H1 (cell line): ENCODE results near the gene AOAH. TPM values are rescaled to one million over a fixed set of nuclear protein-coding genes. Genes with fewer than 3 reads are reported as not detected.

ENCODE experiments used
- BRCA1 ChIP-seq: IDR thresholded peaks from 2 replicates; pipeline ENCODE4 v1.6.1; 2012; ENCODE audit warnings: low read depth, low read length, improper control_type of control experiment
- FOSL1 ChIP-seq: IDR thresholded peaks from 2 replicates; pipeline ENCODE4 v1.6.1; 2011; ENCODE audit warnings: mild to moderate bottlenecking, low read depth, low read length, moderate library complexity; ENCODE audit not compliant: insufficient read depth
- GABPA ChIP-seq: IDR thresholded peaks from 2 replicates; pipeline ENCODE4 v1.6.1; 2011; ENCODE audit warnings: mild to moderate bottlenecking, low read length, moderate library complexity, borderline replicate concordance; ENCODE audit not compliant: insufficient read depth
- HDAC6 ChIP-seq: IDR thresholded peaks from one replicate; pipeline ENCODE4 v1.7.1; 2012; ENCODE audit warnings: low read depth, mild to moderate bottlenecking, inconsistent platforms, low read length, moderate library complexity
- JUND ChIP-seq: IDR thresholded peaks from 2 replicates; pipeline ENCODE4 v1.6.1; 2011; ENCODE audit warnings: mild to moderate bottlenecking, improper control_type of control experiment, low read length
- SIN3A ChIP-seq, 2 experiments: IDR thresholded peaks in 1 of 2; conservative IDR thresholded peaks in 1 of 2; 2 replicates each; pipeline ENCODE4 v1.6.1; 2011 to 2012; ENCODE audit warnings: low read length in 2 of 2, improper control_type of control experiment in 1 of 2, low read depth in 1 of 2, mild to moderate bottlenecking in 1 of 2
- SIRT6 ChIP-seq: IDR thresholded peaks from one replicate; pipeline ENCODE4 v1.7.1; 2012; ENCODE audit warnings: low read length, inconsistent platforms
- polyA plus RNA-seq, 7 experiments: library from polyadenylated mRNA; depleted of rRNA in 3 of 7; stranded (reverse) in 5 of 7; unstranded in 2 of 7; fragments of >200 nt in 5 of 7; fragments of 200-250 nt in 2 of 7; gene quantifications; 1 replicate in 5 of 7; 2 replicates in 1 of 7; 4 replicates in 1 of 7; pipeline versions ENCODE4 v1.2.1 to v1.2.3, GENCODE V29; 2011 to 2013; ENCODE audit warnings: missing spikeins in 2 of 7, mixed read lengths in 2 of 7
- total RNA-seq: library from RNA; stranded (reverse); fragmentation: NEBNext Ultra II Directional; extraction: Animal tissue kit (Norgen Biotek cat#: 25700); gene quantifications from 2 replicates; pipeline ENCODE4 v1.2.1, GENCODE V29; 2021
- TF ChIP-seq, protein P1 (sequence below): fragments of 300-600 bp; sonication (generic); IDR thresholded peaks from 2 replicates; pipeline ENCODE4 v1.7.1; 2012; ENCODE audit warnings: low read length, moderate library complexity, mild to moderate bottlenecking, inconsistent platforms; ENCODE audit not compliant: insufficient replicate concordance
- TF ChIP-seq, protein P2 (sequence below): IDR thresholded peaks from 2 replicates; pipeline ENCODE4 v1.6.1; 2011; ENCODE audit warnings: low read length, improper control_type of control experiment

AOAH gene
- total and polyA plus RNA-seq, 2 of the 8 experiments (the other 6 are each of a cell fraction or from before 2014, with no cell fraction given): 0.08 TPM; not detected in 1

DNA sequence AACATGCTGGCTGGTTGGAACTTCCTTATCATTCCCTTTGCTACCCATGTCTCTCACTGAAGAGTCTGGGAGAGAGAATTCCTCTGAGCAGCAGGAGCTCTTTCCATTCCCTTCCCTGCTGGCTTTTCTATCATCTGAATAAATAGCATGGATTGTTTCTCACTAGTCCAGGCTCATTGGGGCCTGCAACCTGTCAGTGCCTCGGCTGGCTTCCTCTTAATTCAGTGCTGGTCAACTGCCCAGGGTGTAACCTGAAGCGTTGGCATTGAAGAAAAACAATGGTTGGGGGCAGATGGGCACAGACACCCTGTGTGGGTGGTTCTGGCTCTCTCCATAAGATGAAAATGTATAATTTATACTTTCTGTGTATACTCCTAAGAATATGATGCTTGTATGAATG lies 179.0 kb downstream of the AOAH start (continued):
- TF ChIP-seq, protein P1, sequence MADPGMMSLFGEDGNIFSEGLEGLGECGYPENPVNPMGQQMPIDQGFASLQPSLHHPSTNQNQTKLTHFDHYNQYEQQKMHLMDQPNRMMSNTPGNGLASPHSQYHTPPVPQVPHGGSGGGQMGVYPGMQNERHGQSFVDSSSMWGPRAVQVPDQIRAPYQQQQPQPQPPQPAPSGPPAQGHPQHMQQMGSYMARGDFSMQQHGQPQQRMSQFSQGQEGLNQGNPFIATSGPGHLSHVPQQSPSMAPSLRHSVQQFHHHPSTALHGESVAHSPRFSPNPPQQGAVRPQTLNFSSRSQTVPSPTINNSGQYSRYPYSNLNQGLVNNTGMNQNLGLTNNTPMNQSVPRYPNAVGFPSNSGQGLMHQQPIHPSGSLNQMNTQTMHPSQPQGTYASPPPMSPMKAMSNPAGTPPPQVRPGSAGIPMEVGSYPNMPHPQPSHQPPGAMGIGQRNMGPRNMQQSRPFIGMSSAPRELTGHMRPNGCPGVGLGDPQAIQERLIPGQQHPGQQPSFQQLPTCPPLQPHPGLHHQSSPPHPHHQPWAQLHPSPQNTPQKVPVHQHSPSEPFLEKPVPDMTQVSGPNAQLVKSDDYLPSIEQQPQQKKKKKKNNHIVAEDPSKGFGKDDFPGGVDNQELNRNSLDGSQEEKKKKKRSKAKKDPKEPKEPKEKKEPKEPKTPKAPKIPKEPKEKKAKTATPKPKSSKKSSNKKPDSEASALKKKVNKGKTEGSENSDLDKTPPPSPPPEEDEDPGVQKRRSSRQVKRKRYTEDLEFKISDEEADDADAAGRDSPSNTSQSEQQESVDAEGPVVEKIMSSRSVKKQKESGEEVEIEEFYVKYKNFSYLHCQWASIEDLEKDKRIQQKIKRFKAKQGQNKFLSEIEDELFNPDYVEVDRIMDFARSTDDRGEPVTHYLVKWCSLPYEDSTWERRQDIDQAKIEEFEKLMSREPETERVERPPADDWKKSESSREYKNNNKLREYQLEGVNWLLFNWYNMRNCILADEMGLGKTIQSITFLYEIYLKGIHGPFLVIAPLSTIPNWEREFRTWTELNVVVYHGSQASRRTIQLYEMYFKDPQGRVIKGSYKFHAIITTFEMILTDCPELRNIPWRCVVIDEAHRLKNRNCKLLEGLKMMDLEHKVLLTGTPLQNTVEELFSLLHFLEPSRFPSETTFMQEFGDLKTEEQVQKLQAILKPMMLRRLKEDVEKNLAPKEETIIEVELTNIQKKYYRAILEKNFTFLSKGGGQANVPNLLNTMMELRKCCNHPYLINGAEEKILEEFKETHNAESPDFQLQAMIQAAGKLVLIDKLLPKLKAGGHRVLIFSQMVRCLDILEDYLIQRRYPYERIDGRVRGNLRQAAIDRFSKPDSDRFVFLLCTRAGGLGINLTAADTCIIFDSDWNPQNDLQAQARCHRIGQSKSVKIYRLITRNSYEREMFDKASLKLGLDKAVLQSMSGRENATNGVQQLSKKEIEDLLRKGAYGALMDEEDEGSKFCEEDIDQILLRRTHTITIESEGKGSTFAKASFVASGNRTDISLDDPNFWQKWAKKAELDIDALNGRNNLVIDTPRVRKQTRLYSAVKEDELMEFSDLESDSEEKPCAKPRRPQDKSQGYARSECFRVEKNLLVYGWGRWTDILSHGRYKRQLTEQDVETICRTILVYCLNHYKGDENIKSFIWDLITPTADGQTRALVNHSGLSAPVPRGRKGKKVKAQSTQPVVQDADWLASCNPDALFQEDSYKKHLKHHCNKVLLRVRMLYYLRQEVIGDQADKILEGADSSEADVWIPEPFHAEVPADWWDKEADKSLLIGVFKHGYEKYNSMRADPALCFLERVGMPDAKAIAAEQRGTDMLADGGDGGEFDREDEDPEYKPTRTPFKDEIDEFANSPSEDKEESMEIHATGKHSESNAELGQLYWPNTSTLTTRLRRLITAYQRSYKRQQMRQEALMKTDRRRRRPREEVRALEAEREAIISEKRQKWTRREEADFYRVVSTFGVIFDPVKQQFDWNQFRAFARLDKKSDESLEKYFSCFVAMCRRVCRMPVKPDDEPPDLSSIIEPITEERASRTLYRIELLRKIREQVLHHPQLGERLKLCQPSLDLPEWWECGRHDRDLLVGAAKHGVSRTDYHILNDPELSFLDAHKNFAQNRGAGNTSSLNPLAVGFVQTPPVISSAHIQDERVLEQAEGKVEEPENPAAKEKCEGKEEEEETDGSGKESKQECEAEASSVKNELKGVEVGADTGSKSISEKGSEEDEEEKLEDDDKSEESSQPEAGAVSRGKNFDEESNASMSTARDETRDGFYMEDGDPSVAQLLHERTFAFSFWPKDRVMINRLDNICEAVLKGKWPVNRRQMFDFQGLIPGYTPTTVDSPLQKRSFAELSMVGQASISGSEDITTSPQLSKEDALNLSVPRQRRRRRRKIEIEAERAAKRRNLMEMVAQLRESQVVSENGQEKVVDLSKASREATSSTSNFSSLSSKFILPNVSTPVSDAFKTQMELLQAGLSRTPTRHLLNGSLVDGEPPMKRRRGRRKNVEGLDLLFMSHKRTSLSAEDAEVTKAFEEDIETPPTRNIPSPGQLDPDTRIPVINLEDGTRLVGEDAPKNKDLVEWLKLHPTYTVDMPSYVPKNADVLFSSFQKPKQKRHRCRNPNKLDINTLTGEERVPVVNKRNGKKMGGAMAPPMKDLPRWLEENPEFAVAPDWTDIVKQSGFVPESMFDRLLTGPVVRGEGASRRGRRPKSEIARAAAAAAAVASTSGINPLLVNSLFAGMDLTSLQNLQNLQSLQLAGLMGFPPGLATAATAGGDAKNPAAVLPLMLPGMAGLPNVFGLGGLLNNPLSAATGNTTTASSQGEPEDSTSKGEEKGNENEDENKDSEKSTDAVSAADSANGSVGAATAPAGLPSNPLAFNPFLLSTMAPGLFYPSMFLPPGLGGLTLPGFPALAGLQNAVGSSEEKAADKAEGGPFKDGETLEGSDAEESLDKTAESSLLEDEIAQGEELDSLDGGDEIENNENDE: no peak
- TF ChIP-seq JUND: no peak
- TF ChIP-seq SIN3A (conservative IDR thresholded peaks at IDR 0.05 in 1 of 2, IDR thresholded peaks at IDR 0.05 in 1 of 2; ENCODE audit: low read depth in 1 of 2, low read length in 2 of 2): no peak
- TF ChIP-seq HDAC6: no peak
- no peak for TF ChIP-seq BRCA1
- no peak for TF ChIP-seq SIRT6
- TF ChIP-seq FOSL1: no peak
- no peak for TF ChIP-seq GABPA
- TF ChIP-seq, protein P2, sequence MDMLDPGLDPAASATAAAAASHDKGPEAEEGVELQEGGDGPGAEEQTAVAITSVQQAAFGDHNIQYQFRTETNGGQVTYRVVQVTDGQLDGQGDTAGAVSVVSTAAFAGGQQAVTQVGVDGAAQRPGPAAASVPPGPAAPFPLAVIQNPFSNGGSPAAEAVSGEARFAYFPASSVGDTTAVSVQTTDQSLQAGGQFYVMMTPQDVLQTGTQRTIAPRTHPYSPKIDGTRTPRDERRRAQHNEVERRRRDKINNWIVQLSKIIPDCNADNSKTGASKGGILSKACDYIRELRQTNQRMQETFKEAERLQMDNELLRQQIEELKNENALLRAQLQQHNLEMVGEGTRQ: no peak
